IMR-90 (cell line): ENCODE data around the gene DENND6B. TPM values are rescaled to one million over a fixed set of nuclear protein-coding genes. Genes with fewer than 3 reads are reported as not detected.

ENCODE experiments used
- BHLHE40 ChIP-seq: fragments of 150-350 bp; IDR thresholded peaks from 2 replicates; pipeline ENCODE4 v1.6.1; 2016; ENCODE audit warnings: mild to moderate bottlenecking, low read depth, low read length
- FOS ChIP-seq: fragments of 150-350 bp; IDR thresholded peaks from 2 replicates; pipeline ENCODE4 v1.6.1; 2016; ENCODE audit warnings: low read depth, low read length
- MAFK ChIP-seq: IDR thresholded peaks from 2 replicates; pipeline ENCODE4 v1.6.1; 2012; ENCODE audit warnings: low read depth, low read length, improper control_type of control experiment
- NFE2L2 ChIP-seq: fragments of 150-350 bp; IDR thresholded peaks from 2 replicates; pipeline ENCODE4 v1.6.1; 2016; ENCODE audit warnings: low read depth, mild to moderate bottlenecking, low read length
- polyA plus RNA-seq, 3 experiments: library from polyadenylated mRNA; depleted of rRNA; stranded (reverse); fragments of >200 nt; gene quantifications; 2 replicates each; pipeline ENCODE4 v1.2.3, GENCODE V29; 2012; ENCODE audit warnings: low replicate concordance in 1 of 3
- total RNA-seq: library from RNA; depleted of rRNA; stranded (reverse); fragments of >200 nt; gene quantifications from 2 replicates; pipeline ENCODE4 v1.2.3, GENCODE V29; 2012

Gene DENND6B
- total and polyA plus RNA-seq, 2 of the 4 experiments (the other 2 are of a cell fraction) = 0.36 to 4.9 TPM

- TF ChIP-seq BHLHE40 (no peak), NFE2L2 (no peak), FOS (no peak), MAFK (no peak)
Measured at GRCh38 chr22:50342651-50343540, 16.1 kb upstream of the DENND6B start, which contains the start of gene PPP6R2 (continued).
